Measurements from ENCODE around the gene NARF.

The NARF gene

GRCh38 chr17:82479602-82480001 lies 21.1 kb downstream of the NARF start:
- DNase-seq = no peak

GRCh38 chr17:82480318-82480717 lies 21.8 kb downstream of the NARF start:
- no peak for DNase-seq

DNA sequence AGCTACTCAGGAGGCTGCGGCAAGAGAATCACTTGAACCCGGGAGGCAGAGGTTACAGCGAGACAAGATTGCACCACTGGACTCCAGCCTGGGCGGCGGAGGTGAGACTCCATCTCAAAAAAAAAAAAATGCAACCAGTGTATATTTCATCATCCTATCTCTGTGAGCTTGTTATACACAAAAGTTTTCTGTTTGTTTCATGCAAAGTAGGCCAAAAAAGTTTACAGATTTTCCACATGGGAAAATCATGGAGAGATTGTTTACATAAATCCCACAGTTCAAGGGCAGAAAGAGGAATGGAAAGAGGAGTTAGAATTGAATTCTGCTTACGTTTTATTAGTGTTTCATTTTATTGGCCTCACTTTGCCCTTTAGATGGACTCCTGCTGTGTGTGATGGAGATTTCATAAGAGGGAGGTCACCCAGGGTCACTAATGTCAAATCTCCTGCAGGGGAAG lies 24.7 kb downstream of the NARF start:
- no peak for DNase-seq

GRCh38 chr17:82483836-82484235 lies 25.3 kb downstream of the NARF start:
- DNase-seq = no peak

DNA sequence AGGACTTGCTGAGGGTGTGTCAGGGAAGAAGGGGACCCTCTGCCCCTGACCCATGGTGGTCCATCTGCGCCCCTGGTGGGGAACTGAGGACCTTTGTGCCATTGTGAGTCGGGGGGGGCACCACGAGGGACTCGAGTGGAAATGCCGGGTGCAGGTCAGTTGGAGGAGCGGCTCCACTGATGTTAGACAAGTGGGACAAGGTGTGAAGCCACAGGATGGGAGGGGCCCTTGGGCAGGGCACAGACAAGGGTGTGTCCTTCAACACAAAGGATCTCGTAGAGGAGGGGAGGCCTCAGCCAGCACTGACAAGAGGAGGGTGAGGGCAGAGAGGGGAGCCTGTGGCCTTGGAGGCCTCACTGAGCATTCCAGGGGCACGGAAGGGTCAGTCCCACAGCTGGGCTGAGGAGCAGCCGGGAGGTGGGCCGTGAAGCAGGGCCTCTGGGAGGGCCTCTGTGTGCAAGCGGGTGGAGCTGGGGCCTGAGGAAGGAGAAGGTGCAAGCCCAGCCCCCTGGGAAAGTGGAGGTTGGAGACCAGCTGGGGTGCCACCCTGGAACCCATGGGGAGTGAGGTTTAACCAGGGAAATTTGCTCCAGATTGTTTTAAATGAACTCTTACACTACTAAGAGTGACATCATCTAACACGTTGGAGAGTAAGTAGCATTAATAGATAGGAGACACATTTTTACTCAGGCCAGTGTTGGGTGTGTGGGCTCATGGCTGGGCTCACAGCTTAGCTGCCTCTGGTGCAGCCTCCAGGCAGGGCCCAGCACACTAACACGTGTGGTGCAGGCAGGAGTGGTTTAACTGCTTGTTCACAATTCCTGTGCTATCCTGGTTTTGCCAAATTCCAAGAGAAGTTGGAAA lies 27.9 kb downstream of the NARF start:
- DNase-seq = no peak

- DNase-seq = no peak
Measured at GRCh38 chr17:82487910-82488309, 29.4 kb downstream of the NARF start.

GRCh38 chr17:82489117-82489516 lies 30.6 kb downstream of the NARF start:
- no peak for DNase-seq

- no peak for DNase-seq
Measured at GRCh38 chr17:82489851-82490511, 31.4 kb downstream of the NARF start.

GRCh38 chr17:82490512-82491195 lies 32.1 kb downstream of the NARF start:
- no peak for DNase-seq

GRCh38 chr17:82491196-82491530 lies 32.6 kb downstream of the NARF start:
- DNase-seq = no peak

DNA sequence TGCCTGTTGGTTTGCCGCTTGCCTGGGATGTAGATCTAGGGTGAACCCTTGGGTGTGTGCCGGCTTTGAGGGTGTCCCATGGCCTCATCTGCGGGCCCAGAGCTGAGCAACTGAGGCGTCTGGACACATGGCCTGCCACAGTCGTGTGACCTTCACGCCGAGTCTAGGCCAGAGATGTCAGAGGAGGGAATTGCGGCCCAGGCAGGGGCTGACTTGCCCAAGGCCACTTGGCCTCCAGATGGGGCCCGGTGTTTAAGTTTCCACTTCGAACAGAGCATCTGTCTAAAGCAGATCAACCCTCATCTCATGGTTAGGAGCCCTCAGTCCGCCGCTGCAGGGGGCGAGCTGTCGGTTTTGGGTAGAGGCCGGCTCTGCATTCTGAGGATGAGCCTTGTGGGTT lies 33.0 kb downstream of the NARF start:
- DNase-seq = no peak

GRCh38 chr17:82492643-82493225 lies 34.2 kb downstream of the NARF start:
- DNase-seq = no peak

DNA sequence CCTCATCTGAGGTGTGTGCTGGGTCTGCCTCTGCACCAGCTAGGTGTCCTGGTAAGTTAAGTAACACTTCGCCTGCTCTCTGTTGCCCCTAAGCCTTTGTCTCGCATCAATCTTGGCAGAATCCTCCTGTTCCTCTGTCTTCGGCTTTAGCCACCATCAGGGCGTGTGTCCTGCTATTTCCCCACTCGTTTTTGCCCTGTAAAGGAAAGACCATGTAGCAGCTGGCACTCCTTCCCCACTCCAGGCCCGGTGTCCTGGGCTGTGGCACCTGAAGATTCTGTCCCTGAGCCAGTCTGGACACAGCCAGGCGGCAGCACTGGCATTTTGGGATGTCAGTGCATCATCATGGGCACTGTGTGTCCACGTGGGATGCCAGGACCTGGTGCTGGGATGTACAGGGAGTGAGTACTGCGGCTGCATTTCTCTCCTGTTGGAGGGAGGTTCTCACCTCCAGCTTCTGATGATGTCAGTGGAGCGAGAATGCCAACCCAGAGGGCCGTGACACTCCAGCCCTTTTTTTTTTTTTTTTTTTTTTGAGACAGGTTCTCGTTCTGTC lies 34.8 kb downstream of the NARF start:
- DNase-seq = no peak

- peak; percentile 93 for DNase-seq
Measured at GRCh38 chr17:82494236-82495055, 35.9 kb downstream of the NARF start.

- DNase-seq = no peak
Measured at GRCh38 chr17:82495844-82496528, 37.4 kb downstream of the NARF start.

DNA sequence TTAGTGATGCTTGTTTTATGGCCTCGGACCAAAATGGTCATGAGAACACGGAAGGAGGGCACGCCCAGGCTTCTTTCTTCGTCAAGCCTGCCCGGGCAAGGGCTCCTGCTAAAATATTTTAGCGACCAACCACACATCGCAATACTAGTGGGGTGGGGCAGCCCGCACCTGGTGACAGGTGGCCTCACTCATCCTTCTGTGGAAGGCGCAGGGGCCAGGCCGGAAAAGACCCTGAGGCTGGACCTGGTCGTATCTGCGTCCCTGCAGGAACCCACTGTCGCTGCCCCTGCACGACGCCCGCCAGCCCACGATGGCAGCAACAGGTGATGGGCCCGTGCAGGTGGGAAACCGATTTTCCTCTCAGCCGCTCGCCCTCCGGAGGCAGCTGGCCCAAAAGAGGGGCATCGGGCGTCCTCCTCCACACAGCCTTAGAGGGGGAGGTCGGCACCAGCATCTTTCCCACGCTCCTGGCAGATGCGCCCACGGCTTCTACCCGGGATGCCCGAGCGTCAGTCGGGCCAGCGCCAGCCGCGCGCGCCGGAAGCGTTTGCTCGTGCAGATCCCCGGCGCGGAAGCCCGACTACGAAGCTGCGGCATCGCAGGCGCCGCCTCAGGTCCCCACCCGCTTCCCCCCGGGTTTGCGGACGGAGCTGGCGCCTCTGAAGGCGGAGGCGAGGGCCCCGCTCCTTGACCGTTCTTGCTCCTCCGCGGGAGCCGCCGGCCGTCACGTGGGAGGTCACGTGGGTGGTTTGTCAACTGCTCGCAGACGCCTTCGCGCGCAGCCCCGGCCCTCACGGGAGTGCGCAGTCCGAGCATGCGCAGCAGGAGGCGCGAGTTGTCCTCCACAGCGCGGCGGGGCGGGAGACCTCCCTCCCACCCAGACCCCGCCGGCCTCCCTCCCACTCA lies 38.2 kb downstream of the NARF start:
- peak; percentile 96 for DNase-seq

GRCh38 chr17:82497483-82498405 lies 39.2 kb downstream of the NARF start:
- peak; percentile 45 for DNase-seq

DNA sequence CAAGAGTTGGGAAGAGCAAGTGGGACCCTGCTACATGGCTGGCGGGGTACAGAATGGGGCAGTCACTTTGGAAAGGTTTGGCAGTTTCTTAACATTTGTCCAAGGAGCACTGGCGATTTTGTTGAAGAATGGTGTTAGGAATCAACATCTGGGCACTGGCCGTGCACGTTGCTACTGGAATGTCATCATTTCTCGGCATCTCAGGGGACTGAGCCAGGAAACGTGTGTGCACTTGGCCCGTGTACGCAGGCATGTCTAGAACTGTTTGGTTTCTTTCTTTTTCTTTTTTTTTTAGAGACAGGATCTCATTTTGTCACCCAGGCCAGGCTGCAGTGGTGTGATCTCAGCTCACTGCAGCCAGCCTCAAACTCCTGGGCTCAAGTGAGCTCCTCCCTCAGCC lies 43.7 kb downstream of the NARF start:
- DNase-seq = no peak

DNA sequence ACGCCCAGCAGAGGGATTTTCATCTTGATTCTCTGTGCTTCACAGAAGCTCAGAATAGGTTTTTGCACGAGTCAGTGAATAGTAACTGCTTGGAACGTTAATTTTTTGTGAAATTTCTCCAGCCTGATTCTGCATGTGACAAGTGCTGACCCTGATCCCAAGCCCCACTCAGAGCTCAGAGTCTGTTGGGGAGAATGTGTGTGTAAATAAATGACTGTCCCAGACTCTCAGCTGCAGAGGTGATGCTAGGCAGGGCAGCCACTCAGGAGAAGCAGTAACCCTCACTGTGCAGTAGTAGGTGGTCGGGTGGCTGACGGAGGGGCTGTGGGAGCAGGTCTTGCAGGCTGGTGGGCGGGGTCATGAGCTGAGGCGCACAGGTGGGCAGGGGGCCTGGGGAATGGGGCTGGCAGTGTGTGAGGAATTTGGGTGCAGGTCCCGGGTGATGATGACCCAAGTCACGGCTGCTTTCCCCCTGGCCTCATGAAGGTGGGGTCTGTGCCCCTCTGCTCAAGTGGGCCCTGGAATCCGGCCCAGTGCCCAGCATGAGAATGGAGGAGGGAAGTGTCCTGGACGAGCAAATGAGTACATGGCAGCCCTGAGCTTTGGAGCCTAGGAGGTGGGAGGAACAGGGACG lies 44.7 kb downstream of the NARF start:
- DNase-seq = no peak

Measured in activated CD4-positive, alpha-beta T cell treated with anti-CD3 and anti-CD28 coated beads, Interleukin-2, Interleukin-6, amounts not matched to agents 100 ng/mL and 50 ng/mL, durations not matched to agents 16 hours and 8 hours (primary cell).